IPS-NIHi7 (cell line): Measurements from ENCODE around the gene EPHB1.
"Not testable (repeated sequence)": the region's sequence is repeated elsewhere in the genome, so short reads cannot be mapped to it uniquely, and the experiment has no call there.

ENCODE experiments used
- DNase-seq: peaks from one replicate; pipeline ENCODE4 v3.0.0; 2012; ENCODE audit warnings: mixed read lengths; ENCODE audit errors: extremely low spot score

The EPHB1 gene

GRCh38 chr3:135083756-135084155, 288.7 kb downstream of the EPHB1 start:
- DNase-seq, result no peak

DNA sequence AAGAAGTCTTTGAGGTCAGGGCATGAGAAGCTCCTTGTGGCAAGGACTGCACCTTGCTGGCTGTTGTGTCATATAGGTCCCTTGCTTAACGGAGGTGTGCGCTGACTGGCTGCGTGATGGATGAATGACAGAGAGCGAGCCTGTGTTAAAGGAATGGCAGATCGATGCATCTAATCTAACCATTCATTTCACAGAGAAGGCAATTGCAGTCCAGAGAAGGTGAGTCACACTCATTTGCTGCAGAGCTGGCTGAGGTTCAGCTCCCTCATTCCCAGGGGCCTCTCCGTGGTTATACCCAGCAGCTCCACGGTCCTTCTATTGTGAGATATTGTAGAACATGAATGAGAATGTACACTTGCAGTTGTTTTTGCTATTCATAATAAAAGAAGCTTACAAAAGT, 289.3 kb downstream of the EPHB1 start:
- DNase-seq, result no peak

DNA sequence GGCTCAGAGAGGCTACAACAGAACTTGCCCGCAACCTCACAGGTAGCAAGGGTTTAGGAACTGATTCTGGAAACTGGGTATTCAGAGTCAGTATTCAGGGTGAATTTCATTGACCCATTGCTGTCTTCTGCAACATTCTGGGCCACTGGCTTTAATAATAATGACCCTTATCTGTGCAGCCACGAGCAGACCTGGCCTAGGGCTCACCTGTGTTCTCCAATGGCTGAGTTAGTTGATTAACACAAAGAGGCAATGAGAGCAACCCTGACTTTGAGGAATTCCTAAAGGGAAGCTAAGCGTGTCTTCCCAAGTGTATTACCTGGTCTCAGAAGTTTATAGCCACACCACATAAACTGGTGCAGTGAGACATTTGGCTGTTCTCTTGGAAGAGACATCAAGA, 289.9 kb downstream of the EPHB1 start:
- no peak for DNase-seq

DNA sequence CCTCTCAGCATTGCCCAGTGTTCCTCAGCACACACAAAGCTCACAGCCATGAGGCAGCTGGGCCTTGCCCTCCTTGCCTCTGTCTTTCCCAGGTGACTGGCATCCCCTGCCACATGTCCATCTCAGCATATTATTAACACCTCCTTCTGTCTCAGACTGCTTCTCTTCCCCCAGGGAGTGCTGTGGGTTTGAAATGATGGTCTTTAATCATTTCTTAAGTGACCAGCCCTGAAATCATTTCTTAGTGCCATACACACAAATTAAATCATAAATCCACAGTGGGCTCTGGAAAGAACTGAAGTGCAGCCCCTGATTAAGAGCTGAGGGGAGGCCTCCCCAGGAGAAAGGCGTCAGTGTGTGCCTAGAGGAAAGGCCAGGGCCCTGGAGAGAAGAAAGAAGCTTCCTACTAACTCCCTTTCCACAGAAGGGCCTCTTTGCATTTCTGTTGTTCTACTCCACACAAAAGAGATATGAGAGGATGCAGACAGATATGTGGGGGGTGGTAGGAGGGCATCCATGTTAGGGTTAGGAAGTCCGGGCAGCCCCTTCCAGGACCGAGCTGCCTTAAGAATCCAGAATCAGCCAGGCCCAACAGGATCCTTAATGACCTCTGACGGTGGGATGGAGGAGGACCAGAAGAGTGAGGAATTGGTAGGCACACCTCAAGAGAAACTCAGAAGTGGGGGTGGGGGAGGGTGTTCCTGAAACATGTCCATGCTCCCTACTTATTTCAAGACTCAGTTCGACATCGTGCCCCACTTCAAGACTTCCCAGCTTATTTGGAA, 290.8 kb downstream of the EPHB1 start:
- no peak for DNase-seq

DNA sequence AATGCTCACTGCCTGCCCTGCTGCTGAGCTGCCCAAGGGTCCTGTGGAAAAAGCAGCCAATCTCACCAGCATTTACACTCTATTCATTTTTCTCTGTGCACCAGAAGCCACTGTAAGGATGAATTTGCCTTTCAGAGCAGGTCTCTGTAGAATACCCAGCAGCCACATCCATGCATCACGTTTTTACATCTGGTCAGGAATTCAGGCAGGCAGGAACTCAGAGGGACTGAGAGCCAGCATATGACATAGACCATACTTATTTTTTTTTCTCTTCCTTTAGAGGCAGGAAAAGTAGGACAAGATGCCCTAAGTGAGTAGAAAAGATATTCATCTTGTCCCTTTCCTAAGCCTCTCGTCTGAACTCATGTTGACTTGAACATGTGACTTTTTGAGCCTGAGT, 292.7 kb downstream of the EPHB1 start:
- DNase-seq, result no peak

GRCh38 chr3:135089451-135089850, 294.4 kb downstream of the EPHB1 start:
- no peak for DNase-seq

DNA sequence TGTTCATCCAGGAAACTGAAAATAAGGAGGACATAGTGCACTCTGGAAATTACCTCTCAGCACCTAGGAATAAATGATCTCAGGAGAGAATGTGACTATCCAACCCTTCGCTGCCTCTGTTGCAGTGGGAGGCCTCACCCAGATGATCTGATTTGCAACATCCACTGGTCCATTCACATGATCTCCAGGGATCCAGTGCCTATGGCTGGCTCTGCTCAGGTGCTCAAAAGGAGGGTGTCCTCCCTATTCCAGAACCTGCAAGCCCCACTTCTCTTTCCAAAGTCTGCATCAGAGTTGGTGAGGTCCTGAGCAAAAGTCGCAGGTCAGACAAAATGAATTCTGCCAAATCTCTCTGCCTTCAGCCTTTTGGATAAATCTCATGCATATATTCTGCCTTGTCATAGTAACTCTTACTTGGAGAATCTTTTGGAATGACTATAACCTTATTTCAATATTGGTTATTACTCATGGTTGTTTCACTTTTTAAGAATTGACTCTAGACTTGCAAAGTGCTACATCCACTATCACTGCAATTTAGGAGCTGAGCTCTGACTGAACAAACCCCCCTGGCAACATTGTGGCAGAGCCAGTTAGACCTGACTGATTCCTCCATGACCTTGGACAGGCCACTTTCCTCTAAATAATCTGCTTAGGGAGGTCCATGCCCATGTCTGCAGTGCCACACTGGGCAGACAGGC, 295.1 kb downstream of the EPHB1 start:
- no peak for DNase-seq

- no peak for DNase-seq
Measured at GRCh38 chr3:135091946-135092345, 296.9 kb downstream of the EPHB1 start.

- no peak for DNase-seq
Measured at GRCh38 chr3:135093121-135093520, 298.1 kb downstream of the EPHB1 start.

DNA sequence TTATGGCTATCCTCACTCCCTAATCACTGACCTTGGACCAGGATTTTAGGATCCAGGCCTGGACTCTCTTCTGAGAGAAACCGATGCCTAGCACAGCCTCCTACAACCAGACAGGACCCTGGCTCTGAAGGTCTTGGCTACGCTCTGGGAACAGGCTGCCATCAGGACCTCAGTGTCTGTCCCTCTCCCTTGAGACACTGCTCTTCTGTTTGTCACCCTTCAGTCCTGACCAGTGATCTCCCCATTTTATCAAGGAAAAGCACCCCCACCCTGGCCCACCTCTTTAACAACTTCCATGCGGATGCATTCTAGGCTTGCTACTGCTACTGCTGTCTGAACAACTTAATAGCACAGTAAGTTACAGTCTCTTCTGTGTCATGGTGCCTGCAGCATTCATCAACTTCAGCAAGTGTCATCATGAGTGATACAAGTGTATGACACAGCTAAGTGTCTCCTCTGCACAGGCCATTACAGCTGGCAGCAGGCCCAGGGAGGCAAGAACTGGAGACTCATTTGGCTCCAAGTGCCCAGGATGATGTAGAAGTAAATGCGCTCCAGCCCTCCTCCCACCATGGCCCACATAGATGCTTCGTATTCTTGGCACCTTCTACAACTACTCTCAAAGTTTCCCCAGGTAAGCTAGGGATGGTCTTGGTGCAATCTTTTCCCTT, 302.4 kb downstream of the EPHB1 start:
- DNase-seq, result no peak

DNA sequence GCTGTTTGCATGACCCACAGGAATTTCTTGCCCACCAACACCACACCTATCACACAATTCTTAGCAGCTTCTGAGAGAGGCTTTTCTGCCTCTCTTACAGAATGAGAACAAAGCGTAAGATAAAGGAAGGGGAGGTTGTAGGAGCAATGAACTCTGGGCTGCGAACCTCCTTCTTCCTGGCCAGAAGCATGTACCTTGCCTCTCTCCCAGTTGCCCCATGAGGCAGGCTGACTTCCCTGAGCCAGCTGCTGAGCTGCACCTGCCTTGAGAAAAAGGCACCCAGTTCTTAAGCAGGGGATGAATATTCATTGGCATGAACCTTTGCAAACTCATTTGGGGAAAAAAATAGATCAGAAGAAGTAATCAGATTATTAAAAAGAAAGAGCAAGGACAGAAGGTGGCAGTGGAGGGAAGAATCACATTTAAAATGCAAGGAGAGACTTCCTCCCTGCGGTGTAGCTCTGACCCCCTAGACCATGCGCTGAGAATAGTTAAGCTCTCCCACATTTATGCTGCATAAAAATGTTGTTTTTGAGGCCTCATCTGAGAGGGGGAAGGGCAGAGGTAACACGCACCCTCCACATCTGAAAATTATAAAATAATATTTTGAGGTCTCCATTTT, 304.8 kb downstream of the EPHB1 start:
- DNase-seq, result no peak

- no peak for DNase-seq
Measured at GRCh38 chr3:135100366-135100765, 305.3 kb downstream of the EPHB1 start.

DNA sequence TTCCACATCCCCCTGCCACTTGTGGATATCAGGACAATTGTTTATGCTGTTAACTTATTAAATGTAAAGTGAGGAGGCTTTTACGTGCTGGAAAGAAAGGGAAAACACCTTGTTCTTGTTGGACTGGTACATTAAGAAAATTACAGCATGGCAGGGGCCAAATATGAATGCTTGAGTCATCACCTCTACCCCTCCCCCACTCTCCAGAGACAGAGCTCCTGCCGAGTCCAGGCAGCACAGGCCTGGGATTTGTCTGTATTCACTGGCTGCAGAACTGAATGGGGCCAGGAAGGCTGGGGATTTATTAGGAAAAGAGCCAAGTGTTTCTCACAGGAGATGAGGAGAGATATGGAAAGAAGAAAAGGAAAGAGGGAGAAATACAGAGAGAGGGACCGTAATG, 308.9 kb downstream of the EPHB1 start:
- no peak for DNase-seq

GRCh38 chr3:135106445-135106844, 311.4 kb downstream of the EPHB1 start:
- DNase-seq, result peak; percentile 84

DNA sequence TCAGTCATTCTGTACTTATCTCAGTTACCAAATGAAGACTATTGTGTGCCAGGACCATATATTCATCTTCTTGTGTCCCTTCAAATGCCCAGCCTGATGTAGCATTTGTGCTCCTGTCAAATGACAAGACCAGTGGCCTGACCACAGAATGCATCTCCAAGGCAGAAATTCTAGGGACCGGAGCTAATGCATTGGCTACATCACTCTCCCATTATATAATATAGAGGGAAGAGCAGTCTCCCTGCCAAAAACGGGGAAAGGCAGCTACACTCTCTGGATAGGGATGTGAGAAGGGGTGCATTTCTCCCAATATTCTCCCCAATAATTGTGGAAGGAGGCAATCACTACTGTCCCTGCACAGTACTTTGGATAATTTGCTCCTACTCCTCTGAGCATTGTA, 312.0 kb downstream of the EPHB1 start:
- no peak for DNase-seq

DNA sequence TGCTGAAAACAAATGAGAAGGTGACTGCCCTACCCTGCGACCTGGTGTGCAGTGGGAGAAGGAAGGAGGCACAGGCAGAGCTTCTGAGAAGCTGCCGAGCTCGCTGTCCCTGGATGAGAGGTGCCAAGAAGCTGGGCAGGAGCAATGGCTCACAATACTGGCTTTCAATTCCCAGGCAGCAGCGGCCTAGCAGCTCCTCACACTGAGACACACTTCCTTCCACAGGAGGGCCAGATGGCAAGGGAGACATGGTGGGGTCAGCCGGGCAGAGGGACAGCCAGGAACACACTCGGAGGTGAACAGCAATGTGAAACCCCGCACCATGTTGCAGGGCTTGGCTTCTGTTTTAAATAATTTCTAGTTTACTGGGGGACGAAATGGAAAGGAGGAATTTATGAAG, 314.6 kb downstream of the EPHB1 start:
- DNase-seq, result no peak

GRCh38 chr3:135114551-135114950, 319.5 kb downstream of the EPHB1 start:
- not testable (repeated sequence) for DNase-seq

DNA sequence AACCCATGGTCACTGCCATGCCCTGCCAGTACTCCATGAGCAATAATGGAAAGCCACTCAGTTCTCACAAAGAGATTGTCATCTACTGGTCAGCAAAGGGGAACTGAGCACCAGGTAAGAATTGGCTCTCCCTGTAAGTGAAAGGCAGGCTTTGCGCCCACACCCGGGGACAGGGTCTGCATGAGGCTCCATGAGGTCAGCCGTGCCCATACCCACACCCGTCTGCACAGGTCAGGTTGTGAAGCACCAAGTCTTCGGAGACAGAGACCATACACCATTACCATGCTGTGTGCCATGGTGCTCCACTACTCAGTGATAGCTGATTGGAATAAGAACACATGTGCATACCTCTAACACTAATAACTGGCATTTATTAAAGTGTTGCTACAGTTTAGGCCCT, 322.9 kb downstream of the EPHB1 start:
- no peak for DNase-seq

GRCh38 chr3:135118792-135119191, 323.7 kb downstream of the EPHB1 start:
- no peak for DNase-seq

- peak; percentile 75 for DNase-seq
Measured at GRCh38 chr3:135125171-135125801, 330.2 kb downstream of the EPHB1 start.

DNA sequence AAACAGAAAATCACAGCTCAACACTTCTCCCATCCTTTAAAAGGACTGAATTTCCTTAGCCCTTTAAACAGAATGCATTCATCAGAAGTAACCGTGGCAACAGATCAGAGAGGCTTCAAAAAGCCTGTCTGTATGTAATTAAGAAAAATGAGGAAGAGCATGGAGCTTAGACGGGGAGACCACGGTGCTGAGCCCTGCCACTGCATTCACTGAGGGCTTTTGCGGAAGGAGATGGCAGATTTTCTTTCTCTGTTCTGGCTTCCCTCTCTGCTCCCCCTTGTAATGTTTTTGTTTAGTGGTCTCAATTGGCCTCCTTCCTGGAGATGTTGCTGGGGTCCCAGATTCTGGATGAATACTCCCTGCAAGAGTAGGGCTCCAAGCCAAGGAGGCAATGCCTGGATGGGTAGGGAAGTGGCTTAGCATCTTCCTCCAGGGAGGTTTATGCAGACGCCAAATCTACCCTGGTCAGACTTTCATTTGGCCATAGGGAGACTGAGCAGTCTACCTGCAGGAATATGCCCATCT, 332.9 kb downstream of the EPHB1 start:
- no peak for DNase-seq

DNA sequence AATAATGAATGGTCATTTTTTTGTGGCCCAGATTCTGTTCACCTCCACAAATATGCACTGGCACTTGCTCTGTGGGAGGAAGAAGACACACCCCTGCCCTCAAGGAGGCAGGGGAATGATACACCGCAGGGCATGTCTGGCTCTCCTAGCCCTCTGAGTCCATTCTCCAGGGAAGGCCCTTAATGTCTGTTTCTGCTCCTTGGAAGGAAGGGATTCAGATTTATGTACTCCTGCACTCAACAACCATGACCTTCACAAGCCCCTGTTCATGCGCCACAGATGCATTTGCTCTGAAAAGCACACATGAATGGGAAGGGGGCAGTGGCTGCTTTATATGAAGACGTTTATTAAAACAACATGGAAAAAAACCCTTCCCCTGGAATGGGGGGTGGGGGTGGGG, 333.8 kb downstream of the EPHB1 start:
- no peak for DNase-seq
